GM19328 (cell line): ENCODE measurements around the gene VPS13D.

Experiments used
- ATAC-seq: cut with Tn5 transposase; IDR thresholded peaks from one replicate; pipeline ENCODE4 v1.9.1; 2021; ENCODE audit warnings: mild to moderate bottlenecking, moderate library complexity; ENCODE audit not compliant: unreplicated experiment

VPS13D gene

DNA sequence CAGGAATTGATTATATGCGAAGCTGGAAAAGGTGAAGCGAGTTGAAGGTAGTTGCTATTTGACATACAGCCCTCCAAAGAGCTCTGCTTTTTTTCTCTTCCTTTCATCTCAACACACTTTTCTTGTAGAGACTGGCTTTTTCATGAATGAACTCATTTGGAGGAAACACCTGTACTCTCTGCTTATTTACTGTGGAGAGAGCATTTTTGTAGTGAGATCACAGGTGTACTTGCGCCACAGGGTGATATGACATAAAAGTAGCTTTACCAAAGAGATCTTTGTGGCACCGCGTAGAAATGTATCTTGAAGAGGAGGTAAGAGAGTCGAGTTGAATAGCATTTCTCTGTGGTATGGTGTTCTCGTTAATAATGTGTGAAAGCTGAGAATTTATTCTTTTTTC, 187.6 kb downstream of the VPS13D start:
- no peak for ATAC-seq

DNA sequence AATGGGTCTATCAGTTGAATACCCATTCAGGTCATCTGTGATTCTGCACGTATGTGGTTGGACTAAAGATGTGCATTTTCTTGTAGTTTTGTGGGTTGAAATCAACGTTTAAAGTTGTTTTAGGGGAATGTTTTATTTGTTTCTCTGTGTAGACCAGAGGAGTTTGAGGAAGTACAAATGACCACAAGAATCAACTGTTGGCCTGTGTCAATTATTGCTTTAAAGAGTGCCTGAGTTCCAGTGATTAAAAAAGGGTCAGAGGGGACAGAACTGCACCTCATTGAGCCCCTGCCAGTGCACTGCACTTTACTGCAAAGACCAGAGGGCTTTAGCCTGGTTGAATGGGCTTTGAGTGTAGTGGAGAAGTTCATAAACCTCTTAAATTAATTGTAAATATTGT, 190.3 kb downstream of the VPS13D start:
- ATAC-seq = no peak

GRCh38 chr1:12422488-12422887, 192.7 kb downstream of the VPS13D start:
- no peak for ATAC-seq

DNA sequence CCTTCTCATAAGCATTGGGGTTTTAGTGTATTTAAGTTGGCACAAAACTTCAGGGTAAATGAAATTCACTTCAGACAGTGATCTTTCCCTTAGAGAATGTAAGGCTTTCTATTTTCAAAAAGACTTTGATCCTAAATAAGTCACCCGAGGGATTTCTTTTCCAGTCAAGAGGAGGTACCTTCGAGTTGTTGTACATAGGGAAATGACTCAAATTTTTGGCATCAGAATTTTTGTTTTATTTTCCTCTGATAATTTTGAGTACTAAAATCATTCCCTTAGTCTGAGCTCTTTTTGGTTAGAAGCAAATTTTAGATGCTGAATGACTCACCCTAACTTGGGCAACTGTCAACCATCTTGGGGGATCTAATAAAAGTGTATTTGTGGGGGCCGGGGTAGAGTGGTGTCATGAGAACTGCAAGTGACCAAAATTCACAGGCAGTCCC, 194.3 kb downstream of the VPS13D start:
- no peak for ATAC-seq

DNA sequence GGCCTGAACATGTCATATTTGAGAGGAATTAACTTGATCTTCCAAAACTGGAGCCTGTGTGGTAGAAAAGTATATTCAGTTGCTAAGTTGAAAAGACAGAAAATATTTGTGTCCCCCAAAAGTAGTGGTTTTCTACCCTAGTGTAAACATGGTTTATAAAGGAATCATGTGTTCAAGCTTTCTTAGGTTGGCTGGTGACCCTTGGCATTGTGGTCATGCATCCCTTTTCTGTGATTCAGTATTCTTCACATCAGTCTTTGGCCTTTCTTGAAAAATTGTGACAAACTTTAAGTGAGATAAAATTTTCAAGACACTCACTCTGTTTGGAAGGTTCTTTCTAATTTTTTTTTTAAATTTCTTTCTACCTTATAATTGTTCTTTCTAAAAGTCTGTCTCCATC, 195.0 kb downstream of the VPS13D start:
- ATAC-seq = no peak

DNA sequence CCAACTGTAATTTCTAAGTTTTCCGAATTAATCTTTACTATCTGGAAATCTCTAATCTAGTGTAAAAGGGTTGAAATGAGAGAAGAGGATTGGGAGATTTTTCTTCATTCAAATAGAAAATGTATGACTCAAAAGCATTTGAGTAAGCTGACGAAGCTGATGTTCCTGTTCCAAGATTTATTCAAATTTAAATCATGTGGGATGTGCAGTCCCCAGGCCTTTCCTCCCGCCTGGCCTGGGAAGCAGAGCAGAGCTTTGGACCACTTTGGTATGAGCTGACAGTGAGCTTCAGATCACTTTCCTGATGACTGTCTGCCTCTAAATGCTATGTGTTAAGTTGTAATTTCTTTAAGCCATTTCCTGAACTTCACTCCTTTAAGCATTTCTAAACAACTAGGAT, 196.2 kb downstream of the VPS13D start:
- ATAC-seq = no peak

- ATAC-seq = no peak
Measured at GRCh38 chr1:12428334-12428733, 198.5 kb downstream of the VPS13D start.

GRCh38 chr1:12430525-12430924, 200.7 kb downstream of the VPS13D start:
- no peak for ATAC-seq

GRCh38 chr1:12432897-12433296, 203.1 kb downstream of the VPS13D start:
- no peak for ATAC-seq

GRCh38 chr1:12433323-12434053, 203.7 kb downstream of the VPS13D start:
- no peak for ATAC-seq

DNA sequence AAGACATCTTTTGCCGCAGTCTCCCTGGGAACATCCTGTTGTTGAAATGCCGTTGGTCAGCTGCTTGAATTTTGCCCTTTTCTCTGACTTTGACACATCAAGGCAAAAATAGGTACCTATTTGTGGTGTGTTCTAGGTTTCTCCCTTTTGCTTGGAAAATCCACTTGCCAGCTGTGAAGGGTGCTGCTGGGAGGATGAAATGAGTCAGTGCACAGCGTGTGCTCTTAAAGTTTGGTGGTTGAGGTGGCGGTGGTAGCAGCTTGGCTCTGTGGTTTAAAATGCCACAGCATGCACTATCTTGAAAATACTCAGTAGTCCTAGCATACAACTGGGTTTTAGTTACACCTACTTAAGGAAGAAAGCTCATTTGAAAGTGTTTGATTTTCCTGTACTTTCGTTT, 204.3 kb downstream of the VPS13D start:
- ATAC-seq = no peak

DNA sequence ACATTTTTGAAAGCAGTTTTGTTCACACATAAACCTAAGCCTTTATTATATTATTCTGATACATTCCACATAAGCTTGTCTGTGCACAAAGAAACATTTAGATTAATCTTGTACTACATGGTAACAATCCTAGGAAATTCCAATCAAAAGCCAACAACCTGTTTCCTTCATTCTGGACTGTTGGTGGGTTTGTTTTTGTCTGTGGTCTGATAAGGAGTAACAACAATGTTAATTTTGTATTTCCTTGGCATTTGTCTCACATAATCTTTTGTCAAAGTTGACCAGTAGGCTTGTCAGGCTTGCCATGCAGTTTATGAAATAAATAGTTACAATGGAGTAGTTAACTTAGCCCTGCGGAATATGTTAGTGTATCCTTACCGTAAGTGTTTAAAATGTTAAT, 204.9 kb downstream of the VPS13D start:
- ATAC-seq = no peak

DNA sequence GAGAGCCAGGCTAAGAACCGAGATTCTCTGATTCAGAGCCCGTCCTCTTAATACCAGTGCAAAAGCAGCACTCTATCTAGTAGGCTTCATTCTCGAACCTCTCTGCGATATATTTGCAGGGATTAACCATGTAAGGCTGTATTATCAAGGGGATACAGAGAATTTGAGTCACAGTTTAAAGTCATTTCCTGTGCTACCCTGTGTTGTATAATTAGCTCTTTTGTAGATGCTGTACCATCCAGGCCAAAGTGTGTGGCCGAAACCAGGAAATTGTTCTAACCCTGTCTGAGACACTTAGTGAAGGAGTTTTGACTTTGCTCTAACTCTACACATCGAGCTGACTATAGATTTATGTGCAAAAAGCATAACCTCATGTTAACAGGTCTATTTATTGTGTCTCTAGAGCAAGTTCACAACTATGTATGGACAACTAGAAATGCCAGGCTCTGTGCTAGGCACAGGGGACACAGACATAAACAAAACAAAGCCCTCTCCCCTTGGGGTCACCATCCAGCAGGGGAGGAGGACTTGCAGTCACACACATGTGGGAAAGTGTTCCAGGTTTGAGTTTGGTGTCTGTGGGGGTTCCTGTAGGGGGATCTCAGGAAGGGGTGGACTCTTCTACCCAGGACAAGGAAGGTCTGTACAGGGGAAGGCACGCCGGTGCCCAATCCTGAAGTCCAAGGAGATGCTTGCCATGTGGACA, 206.0 kb downstream of the VPS13D start:
- ATAC-seq = no peak

DNA sequence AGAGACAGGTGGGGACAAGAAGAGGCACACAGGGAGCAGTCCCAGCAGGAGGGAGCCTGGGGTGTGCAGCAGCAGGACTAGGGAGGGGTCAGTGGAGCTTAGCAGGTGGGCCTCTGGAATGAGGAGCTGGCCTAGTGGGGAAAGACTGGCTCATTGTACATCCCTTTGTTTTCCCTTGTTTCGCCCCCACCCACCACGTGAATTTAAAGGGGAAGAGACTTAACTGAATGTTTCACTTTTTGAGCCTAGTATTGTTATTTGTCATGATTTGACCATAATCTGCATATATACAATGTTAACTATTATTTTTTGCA, 206.5 kb downstream of the VPS13D start:
- ATAC-seq = no peak

GRCh38 chr1:12436817-12437599, 207.2 kb downstream of the VPS13D start:
- no peak for ATAC-seq

DNA sequence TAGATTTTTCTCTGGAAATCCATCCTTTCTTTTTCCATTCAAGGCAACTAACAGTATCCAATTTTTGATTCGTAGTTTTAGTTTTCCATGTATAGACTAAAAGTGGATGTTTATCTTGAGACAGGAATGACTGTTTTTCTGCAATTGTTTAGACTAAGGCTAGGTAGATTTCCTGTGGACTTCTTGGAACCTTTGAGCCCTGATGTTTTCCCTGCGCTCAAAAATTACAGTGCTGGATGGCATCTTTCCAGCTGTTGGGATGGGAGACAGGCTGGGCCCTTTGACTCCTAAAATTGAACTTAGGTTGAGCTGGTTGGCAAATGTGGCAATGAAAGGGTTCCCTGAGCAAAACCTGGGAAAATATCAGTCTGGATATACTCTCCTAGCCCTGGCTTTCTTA, 207.8 kb downstream of the VPS13D start:
- ATAC-seq = no peak

GRCh38 chr1:12438349-12438924, 208.6 kb downstream of the VPS13D start:
- ATAC-seq = no peak

- ATAC-seq = no peak
Measured at GRCh38 chr1:12439073-12439472, 209.2 kb downstream of the VPS13D start.

- no peak for ATAC-seq
Measured at GRCh38 chr1:12441414-12442105, 211.7 kb downstream of the VPS13D start.

DNA sequence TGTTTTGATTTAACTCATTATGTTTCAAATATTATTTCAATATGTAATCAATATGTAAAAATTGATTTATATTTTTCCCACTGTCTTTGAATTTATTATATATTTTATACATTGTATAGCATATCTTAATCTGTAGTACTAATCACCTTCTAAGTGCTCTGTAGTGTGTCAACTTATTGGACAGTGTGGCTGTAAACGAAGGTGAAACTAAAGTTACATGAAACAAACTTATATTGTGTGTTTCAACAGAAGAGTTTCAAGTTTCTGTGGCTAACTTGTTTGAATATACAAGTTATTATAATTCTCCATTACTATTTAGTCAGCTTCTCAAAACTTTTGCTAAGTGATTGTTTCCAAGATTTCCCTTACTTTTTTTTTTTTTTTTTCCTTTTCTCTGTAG, 212.4 kb downstream of the VPS13D start:
- ATAC-seq = no peak

GRCh38 chr1:12443151-12443550, 213.3 kb downstream of the VPS13D start:
- no peak for ATAC-seq
